ENCODE results near the gene RBM15B.
"Not testable (repeated sequence)": the region's sequence is repeated elsewhere in the genome, so short reads cannot be mapped to it uniquely, and the experiment has no call there.

The RBM15B gene, protein sequence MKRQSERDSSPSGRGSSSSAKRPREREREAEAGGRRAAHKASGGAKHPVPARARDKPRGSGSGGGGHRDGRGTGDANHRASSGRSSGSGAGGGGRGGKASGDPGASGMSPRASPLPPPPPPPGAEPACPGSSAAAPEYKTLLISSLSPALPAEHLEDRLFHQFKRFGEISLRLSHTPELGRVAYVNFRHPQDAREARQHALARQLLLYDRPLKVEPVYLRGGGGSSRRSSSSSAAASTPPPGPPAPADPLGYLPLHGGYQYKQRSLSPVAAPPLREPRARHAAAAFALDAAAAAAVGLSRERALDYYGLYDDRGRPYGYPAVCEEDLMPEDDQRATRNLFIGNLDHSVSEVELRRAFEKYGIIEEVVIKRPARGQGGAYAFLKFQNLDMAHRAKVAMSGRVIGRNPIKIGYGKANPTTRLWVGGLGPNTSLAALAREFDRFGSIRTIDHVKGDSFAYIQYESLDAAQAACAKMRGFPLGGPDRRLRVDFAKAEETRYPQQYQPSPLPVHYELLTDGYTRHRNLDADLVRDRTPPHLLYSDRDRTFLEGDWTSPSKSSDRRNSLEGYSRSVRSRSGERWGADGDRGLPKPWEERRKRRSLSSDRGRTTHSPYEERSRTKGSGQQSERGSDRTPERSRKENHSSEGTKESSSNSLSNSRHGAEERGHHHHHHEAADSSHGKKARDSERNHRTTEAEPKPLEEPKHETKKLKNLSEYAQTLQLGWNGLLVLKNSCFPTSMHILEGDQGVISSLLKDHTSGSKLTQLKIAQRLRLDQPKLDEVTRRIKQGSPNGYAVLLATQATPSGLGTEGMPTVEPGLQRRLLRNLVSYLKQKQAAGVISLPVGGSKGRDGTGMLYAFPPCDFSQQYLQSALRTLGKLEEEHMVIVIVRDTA

DNA sequence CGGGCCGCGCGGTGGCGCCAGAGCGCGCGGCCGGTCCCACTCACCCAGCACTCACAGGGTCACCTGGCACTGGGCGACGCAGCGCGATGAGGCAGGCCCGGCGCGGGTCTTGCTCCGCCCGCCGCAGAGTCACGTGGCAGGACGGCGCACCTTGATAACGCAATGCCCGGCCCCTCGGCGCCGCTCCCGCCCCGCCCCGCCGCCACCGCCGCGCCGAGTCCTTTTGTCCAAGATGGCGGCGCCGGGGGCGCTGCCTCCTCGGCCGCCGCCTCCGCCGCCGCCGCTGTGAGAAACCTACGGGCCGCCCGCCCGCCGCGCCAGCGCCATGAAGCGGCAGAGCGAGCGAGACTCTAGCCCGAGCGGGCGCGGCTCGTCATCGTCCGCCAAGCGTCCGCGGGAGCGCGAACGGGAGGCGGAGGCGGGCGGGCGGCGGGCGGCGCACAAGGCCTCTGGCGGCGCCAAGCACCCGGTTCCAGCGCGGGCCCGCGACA lies at the start of gene RBM15B:
Gene RBM15B (plus strand): TSS at position 211 of the 491 bp plus-strand sequence. CDS start 115 bp downstream, at position 326.
- peak; percentile 93 to 94 for DNase-seq (ENCODE audit: low read depth in 2 of 2)

GRCh38 chr3:51343918-51344687 lies 47.0 kb upstream of the RBM15B start:
- DNase-seq (ENCODE audit: low read depth in 2 of 2) = no peak

DNA sequence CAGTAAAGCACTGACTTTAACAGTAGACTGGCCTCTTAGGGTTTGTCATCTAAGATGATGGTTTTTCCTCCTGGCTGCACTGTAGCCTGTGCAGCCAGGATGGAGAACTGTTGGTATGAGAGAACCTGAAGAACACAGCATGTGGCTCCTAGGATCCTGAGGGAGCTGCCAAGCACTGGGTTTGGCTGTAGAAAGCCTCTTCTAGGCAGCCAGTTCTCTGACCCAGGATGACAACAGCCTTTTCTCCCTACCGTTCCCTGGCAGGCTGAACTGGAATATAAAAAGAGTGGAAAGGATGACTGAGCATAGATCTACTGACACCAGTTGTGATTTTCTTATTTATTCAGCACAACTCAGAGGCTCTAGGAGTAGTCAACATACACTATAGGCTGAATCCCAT lies 40.3 kb upstream of the RBM15B start:
- DNase-seq (ENCODE audit: low read depth in 2 of 2) = no peak

DNA sequence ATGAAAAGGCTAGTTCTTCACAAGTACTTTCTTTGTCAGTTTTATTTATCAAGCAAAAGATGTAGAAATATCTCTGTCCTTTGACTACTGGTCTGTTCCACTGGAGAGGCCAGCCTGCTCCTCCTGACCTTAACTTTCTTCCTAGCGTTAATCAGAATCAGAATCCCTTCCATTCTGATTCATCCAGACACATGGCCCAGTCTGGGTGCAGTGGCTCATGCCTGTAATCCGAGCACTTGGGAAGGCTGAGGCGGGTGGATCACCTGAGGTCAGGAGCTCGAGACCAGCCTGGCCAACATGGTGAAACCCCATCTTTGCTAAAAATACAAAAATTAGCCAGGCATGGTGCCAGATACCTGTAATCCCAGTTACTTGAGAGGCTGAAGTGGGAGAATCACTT lies 38.0 kb upstream of the RBM15B start:
- DNase-seq (ENCODE audit: low read depth in 2 of 2) = no peak

DNA sequence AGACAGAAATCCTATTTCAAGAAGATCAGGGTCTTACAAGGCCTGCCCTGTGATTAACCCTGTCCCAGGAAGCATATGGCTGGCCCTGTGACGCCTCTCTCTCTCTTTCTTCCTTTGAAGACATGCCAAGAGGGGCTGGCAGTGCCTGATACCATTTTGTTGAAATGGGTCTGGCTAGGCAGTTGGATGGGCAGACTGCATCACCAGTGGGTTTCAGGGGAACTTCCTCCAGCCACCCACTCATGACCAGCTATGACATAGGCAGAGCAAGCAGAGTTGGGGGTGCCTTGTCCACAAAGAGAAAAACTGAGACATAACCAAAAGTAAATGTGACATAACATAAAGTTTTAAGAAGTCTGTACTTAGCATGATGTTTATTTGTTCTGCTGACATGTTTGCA lies 37.4 kb upstream of the RBM15B start:
- DNase-seq (ENCODE audit: low read depth in 2 of 2) = no peak

GRCh38 chr3:51354172-51354571 lies 36.9 kb upstream of the RBM15B start:
- DNase-seq (ENCODE audit: low read depth in 2 of 2) = no peak

DNA sequence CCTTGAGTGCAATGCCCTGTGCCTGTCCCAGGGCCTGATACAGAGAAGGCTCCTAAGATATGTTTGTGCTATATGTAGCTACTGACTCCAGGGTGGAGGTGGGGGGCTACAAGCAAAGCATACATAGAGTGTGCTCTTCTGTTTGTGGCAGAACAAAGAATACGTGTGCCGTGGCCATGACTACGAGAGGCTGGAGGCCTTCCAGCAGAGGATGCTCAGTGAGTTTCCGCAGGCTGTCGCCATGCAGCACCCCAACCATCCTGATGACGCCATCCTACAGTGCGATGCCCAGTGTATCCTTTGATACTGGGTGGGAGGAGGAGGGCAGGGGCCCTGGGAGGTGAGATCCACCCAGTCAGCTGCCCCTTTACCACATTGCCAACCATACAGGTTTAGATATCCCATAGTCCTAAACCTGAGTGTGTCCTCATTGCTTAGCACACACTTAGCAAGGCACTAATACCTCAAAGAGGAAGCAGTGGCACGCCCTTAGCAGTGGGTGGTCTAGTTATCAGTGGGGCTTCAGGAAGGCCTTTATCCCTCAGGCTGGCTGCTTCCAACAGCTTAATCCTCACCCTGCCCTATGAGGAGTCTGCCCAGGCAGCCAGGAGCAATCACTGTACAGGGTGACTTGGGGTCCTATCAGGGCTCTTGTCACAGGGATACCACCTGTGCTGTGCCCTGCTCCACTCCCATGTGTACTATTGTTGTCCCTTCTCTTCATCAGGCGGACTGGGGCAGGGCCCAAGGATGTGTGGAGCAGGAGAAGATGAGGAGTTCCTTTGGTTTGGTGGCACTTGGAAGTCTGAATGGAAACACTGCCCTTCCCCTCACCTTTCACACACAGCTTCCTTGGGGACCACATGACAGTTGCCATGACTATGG lies 36.1 kb upstream of the RBM15B start:
- DNase-seq (ENCODE audit: low read depth in 2 of 2) = no peak

- no peak for DNase-seq (ENCODE audit: low read depth in 2 of 2)
These were observed 35.0 kb upstream of the RBM15B start for GRCh38 chr3:51355891-51356578.

DNA sequence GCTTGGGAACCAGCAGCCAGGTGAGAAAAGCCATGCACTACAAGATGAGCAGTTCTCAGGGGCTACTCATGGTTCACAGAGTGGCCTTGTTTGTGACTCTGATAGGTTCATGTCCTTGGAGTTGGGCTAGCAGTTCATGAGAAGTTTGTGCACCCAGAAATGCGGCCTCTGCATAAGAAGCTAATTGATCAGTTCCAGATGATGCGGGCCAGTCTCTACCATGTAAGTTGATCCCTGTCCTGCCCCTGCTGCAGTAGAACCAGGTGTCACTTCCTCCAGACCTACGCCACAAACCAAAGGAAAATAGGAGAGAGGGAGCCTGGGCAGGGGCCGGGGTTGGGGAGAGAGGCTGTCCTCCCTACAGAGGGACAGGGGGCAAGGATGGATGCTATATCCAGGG lies 33.2 kb upstream of the RBM15B start:
- no peak for DNase-seq (ENCODE audit: low read depth in 2 of 2)

- DNase-seq (ENCODE audit: low read depth in 2 of 2) = no peak
These were observed 32.1 kb upstream of the RBM15B start for GRCh38 chr3:51358981-51359380.

- DNase-seq (ENCODE audit: low read depth in 2 of 2) = no peak
These were observed 30.3 kb upstream of the RBM15B start for GRCh38 chr3:51360806-51361205.

- DNase-seq (ENCODE audit: low read depth in 2 of 2) = no peak
These were observed 29.3 kb upstream of the RBM15B start for GRCh38 chr3:51361746-51362145.

DNA sequence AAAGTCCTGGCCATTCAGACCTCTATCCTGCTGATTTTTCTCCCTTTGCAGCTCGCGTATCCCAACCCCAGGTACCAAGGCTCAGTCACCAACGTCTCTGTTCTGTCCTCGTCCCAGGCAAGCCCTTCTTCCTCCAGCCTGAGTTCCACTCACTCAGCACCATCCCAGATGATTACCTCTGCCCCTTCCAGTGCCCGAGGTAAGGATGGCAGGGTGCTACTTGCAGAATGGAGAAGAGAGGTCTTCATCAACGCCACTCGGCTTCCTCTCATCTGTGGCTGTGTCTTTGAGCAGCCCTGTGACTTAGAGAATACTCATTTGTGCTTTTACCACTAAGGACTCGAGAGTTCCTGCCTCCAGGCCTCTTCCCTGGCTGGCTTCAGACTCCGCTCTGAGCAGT lies 28.6 kb upstream of the RBM15B start:
- no peak for DNase-seq (ENCODE audit: low read depth in 2 of 2)

GRCh38 chr3:51368276-51368675 lies 22.8 kb upstream of the RBM15B start:
- DNase-seq (ENCODE audit: low read depth in 2 of 2) = not testable (repeated sequence)

DNA sequence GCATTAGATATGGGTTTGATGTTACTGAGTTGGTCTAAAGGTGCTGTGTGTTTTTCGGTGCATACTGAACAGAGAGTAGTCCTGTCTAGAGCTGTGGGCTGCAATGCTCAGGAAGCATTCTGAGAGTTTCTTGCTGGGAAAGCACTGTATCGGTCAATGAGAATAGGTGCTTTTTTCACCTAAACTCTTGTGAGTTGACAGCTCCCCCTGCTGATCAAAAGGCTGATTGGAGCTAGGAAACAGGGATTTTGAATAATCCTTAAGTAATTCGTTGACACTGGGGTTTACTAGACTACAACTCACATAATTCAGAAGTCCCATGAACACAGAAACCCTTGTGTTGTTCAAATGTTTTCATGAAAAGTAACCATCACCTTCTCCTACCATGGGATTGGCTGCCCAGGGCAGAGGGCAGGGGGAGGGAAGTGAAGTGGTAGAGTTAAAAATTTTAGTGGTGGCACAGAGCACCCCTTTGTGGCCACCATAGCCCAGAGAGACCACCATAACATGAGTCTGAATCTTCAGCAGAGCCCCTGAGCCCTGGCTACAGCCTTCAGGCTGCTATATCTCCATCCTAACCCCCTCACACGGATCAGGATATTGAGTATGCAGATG lies 19.0 kb upstream of the RBM15B start:
- peak in 1 of 2 donors; percentile 31 for DNase-seq (ENCODE audit: low read depth in 2 of 2)

DNA sequence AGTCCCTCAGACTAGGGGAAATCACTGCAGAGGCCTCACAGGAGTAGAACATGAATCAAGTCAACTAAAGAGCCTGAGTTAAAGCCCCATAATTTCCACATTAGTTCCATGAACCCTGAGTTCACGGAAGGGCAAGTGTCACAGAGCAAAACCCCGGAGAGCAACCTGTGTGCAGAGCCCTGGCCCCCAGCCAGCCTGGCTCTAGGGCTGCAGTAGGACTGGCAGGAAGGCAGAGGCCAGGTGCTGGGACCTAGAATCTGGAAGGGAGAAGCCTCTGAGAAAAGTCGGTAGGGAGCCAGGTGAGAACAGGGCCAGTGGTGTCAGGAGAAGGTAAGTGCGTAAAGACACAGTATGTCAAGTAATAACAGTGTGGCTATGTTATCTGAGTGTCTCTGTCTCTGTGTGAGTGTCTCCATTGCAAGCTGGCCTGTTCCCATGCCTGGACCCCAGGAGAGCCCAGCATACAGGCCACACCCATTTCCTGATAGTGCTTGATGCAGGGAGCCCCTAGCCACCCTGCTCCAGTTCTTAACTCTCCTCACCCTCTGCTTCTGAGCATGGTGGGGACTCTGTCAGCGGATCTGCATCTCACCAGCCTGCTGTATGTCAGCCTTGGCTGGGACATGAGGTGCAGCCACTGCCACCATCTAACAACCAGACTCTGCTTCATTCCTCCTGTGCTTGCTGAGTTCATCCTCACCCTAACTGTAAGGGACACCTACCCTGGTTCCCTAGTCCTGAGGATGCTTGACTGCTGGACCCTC lies 17.2 kb upstream of the RBM15B start:
- DNase-seq (ENCODE audit: low read depth in 2 of 2) = no peak

- DNase-seq (ENCODE audit: low read depth in 2 of 2) = no peak
These were observed 16.6 kb upstream of the RBM15B start for GRCh38 chr3:51374456-51374855.

DNA sequence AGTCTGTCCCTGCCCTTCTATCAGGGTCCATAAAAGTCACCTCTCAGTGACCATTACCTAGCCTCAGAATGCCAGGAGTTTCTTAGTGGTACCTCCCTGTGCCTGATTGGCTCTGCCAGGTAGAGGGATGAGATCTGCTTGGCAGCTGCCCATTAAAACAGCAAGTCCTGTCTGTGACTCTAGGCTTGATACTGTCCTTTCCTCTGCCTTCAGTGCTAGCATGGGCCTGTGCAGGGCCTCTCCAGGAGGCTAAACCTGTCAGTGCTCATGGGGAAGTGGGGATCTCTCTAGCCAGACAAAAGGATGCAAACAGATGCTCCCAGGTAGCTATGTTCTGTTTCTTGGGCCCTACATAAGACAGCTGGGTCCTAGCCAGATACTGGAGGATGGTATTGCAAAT lies 15.9 kb upstream of the RBM15B start:
- no peak for DNase-seq (ENCODE audit: low read depth in 2 of 2)

GRCh38 chr3:51375571-51375970 lies 15.5 kb upstream of the RBM15B start:
- no peak for DNase-seq (ENCODE audit: low read depth in 2 of 2)

Measured in stimulated activated CD4-positive, alpha-beta T cell treated with anti-CD3 and anti-CD28 coated beads, Interleukin-1b, Interleukin-23, amount 100 ng/mL, for 1 hour (primary cell).